Measurements from ENCODE around the gene FAM234B. TPM values are rescaled to one million over a fixed set of nuclear protein-coding genes. Genes with fewer than 3 reads are reported as not detected.
A peak's percentile ranks its signal among the peaks of the same experiment; 100 is the strongest.

The FAM234B gene
- polyA plus RNA-seq, 1 of the 3 experiments (the other 2 are of a cell fraction): 3.7 TPM

DNA sequence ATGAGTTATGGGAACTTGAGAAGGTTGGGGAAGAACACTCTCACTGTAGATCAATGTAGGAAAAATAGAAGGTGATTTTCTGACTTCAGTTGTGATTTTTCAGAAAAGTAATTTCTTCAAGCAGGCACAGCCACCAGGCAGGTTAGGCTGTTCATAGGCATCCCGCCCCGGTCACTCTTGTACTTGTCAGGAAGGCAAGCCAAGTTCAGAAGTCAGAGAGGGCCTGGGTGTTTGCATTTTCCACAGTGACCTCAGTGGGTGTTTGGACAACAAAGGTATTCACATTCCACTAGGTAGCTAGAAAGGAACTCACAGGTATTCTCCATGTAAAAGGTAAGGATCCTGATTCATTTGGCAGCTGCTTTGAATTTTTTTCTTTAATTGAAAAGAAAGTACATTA is 3.0 kb upstream of the FAM234B start:
- H3K27me3 ChIP-seq (ENCODE audit: insufficient read depth): no peaks in the 10 kb centered on the region
- H3K4me3 ChIP-seq (ENCODE audit: low read depth in 2 of 2, low read length in 1 of 2): no peak overlapping the region
- 88% methylated on average over 2 of the region's 2 CpGs for WGBS (ENCODE audit: low lambda C conversion rate)
- H3K36me3 ChIP-seq (replicated peaks in 1 of 2; ENCODE audit: control insufficient read depth in 1 of 2, insufficient read depth in 2 of 2, low read length in 1 of 2): no peaks in the 10 kb centered on the region
- TF ChIP-seq GABPA (IDR thresholded peaks at IDR 0.05; ENCODE audit: low read depth) (no peak), RAD21 (IDR thresholded peaks at IDR 0.05; ENCODE audit: low read length) (no peak), TEAD4 (IDR thresholded peaks at IDR 0.05; ENCODE audit: borderline replicate concordance, insufficient read depth) (no peak), MEF2A (IDR thresholded peaks at IDR 0.05; ENCODE audit: borderline replicate concordance, low read depth) (no peak), EP300 (IDR thresholded peaks at IDR 0.05; ENCODE audit: borderline replicate concordance in 1 of 2, low read depth in 1 of 2, low read length in 1 of 2) (no peak), ELF1 (IDR thresholded peaks at IDR 0.05) (no peak)
- TF ChIP-seq, protein P1, sequence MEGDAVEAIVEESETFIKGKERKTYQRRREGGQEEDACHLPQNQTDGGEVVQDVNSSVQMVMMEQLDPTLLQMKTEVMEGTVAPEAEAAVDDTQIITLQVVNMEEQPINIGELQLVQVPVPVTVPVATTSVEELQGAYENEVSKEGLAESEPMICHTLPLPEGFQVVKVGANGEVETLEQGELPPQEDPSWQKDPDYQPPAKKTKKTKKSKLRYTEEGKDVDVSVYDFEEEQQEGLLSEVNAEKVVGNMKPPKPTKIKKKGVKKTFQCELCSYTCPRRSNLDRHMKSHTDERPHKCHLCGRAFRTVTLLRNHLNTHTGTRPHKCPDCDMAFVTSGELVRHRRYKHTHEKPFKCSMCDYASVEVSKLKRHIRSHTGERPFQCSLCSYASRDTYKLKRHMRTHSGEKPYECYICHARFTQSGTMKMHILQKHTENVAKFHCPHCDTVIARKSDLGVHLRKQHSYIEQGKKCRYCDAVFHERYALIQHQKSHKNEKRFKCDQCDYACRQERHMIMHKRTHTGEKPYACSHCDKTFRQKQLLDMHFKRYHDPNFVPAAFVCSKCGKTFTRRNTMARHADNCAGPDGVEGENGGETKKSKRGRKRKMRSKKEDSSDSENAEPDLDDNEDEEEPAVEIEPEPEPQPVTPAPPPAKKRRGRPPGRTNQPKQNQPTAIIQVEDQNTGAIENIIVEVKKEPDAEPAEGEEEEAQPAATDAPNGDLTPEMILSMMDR (IDR thresholded peaks at IDR 0.05): no peak
- DNase-seq: no peak
- no peaks in the 10 kb centered on the region for H4K20me1 ChIP-seq (ENCODE audit: insufficient read depth)
- H3K4me1 ChIP-seq (ENCODE audit: control insufficient read depth in 1 of 2, insufficient read depth in 2 of 2, low read depth in 1 of 2, low read length in 1 of 2): peaks cover 0 to 4% of the 10 kb centered on the region in 2 experiments; a peak in 2 of 4 replicates
- H3K9ac ChIP-seq: no peak overlapping the region
- POLR2A ChIA-PET: no interaction called here
- H3K9me3 ChIP-seq: no peaks in the 10 kb centered on the region
- H3F3A ChIP-seq (replicated peaks; ENCODE audit: insufficient read depth): peaks cover 5% of the 10 kb centered on the region
- no peak overlapping the region for H3K27ac ChIP-seq (ENCODE audit: low read depth in 2 of 2, low read length in 1 of 2)
- CTCF ChIA-PET: no interaction called here
- no peak overlapping the region for H2AFZ ChIP-seq (ENCODE audit: low read depth)
- no peaks in the 10 kb centered on the region for H3K9me2 ChIP-seq
- H3K79me2 ChIP-seq (ENCODE audit: insufficient read depth): no peaks in the 10 kb centered on the region
- no peak overlapping the region for H3K4me2 ChIP-seq

DNA sequence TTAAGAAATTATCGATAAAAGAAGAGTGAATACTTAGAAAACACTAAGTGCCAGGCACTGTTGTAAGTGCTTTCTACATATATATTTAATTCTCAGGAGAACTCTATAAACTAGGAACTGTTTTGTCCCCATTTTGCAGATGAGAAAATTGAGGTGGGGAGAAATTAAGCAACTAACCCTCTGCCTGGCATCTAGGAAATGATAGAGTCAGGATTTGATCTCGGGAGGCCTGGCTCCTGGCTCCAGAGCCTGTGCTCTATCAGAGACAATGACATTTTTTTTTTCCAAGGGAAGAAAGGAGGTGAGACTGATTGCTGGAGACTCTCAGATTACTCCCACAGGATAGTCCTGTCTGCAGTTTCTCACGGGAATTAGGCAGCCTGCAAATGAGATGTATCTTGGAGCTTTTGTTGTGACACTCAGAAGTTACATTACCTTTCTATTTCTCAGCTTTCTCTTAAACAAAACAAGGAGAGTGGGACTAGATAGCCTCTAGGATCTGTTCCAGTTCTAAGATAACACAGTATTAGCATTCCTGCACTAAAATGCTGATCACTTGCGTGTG is 1.4 kb upstream of the FAM234B start:
- Histone ChIP-seq H3K4me3 (ENCODE audit: low read depth in 2 of 2, low read length in 1 of 2) (no peak overlapping the region), H2AFZ (ENCODE audit: low read depth) (no peak overlapping the region), H3K4me1 (ENCODE audit: control insufficient read depth in 1 of 2, insufficient read depth in 2 of 2, low read depth in 1 of 2, low read length in 1 of 2) (peaks cover 0 to 4% of the 10 kb centered on the region in 2 experiments; a peak in 2 of 4 replicates), H3K4me2 (no peak overlapping the region), H3F3A (replicated peaks; ENCODE audit: insufficient read depth) (peaks cover 5% of the 10 kb centered on the region), H3K27ac (ENCODE audit: low read depth in 2 of 2, low read length in 1 of 2) (no peak overlapping the region), H3K36me3 (replicated peaks in 1 of 2; ENCODE audit: control insufficient read depth in 1 of 2, insufficient read depth in 2 of 2, low read length in 1 of 2) (no peaks in the 10 kb centered on the region), H3K9me2 (no peaks in the 10 kb centered on the region), H3K9me3 (no peaks in the 10 kb centered on the region), H3K9ac (no peak overlapping the region), H4K20me1 (ENCODE audit: insufficient read depth) (no peaks in the 10 kb centered on the region), H3K79me2 (ENCODE audit: insufficient read depth) (no peaks in the 10 kb centered on the region), H3K27me3 (ENCODE audit: insufficient read depth) (no peaks in the 10 kb centered on the region)
- POLR2A ChIA-PET: no interaction called here
- TF ChIP-seq CHD2 (IDR thresholded peaks at IDR 0.05; ENCODE audit: low read length, partially characterized antibody) (no peak), SIN3A (IDR thresholded peaks at IDR 0.05; ENCODE audit: borderline replicate concordance, low read depth, low read length) (no peak)
- CTCF ChIA-PET: no interaction called here
- no peak for DNase-seq
- 72% methylated on average over 4 of the region's 4 CpGs for WGBS (ENCODE audit: low lambda C conversion rate)

DNA sequence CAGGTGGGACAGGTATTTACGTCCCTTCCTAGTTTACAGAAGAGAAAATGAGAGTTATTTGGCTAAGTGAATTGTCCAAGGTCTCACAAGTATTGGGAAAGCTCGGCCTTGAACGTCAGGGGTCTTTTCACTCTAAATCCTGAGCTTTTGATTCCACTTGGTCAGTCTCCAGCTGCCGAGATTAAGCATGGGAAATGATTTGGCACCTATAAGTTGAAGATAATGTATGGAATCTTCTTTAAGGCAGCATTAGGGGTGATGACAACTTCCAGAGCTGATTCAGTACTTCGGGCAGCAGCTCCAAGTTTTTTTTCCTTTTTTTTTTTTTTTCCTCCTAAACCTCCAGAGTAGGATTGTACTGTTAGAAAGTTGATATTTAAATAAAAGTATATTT is 722 bp downstream of the FAM234B start:
- H3K4me3 ChIP-seq (ENCODE audit: low read depth in 2 of 2, low read length in 1 of 2): peak overlapping the region; percentile 92 to 97

More for the DNA sequence above, 722 bp downstream of the FAM234B start:
- H3K4me1 ChIP-seq (ENCODE audit: control insufficient read depth in 1 of 2, insufficient read depth in 2 of 2, low read depth in 1 of 2, low read length in 1 of 2): peaks cover 0 to 4% of the 10 kb centered on the region in 2 experiments; a peak in 2 of 4 replicates
- no peaks in the 10 kb centered on the region for H3K9me3 ChIP-seq
- no peaks in the 10 kb centered on the region for H3K36me3 ChIP-seq (replicated peaks in 1 of 2; ENCODE audit: control insufficient read depth in 1 of 2, insufficient read depth in 2 of 2, low read length in 1 of 2)
- WGBS (ENCODE audit: low lambda C conversion rate): 4% methylated on average over 5 of the region's 5 CpGs
- TF ChIP-seq CHD2 (IDR thresholded peaks at IDR 0.05; ENCODE audit: low read length, partially characterized antibody): no peak
- TF ChIP-seq, protein P2, sequence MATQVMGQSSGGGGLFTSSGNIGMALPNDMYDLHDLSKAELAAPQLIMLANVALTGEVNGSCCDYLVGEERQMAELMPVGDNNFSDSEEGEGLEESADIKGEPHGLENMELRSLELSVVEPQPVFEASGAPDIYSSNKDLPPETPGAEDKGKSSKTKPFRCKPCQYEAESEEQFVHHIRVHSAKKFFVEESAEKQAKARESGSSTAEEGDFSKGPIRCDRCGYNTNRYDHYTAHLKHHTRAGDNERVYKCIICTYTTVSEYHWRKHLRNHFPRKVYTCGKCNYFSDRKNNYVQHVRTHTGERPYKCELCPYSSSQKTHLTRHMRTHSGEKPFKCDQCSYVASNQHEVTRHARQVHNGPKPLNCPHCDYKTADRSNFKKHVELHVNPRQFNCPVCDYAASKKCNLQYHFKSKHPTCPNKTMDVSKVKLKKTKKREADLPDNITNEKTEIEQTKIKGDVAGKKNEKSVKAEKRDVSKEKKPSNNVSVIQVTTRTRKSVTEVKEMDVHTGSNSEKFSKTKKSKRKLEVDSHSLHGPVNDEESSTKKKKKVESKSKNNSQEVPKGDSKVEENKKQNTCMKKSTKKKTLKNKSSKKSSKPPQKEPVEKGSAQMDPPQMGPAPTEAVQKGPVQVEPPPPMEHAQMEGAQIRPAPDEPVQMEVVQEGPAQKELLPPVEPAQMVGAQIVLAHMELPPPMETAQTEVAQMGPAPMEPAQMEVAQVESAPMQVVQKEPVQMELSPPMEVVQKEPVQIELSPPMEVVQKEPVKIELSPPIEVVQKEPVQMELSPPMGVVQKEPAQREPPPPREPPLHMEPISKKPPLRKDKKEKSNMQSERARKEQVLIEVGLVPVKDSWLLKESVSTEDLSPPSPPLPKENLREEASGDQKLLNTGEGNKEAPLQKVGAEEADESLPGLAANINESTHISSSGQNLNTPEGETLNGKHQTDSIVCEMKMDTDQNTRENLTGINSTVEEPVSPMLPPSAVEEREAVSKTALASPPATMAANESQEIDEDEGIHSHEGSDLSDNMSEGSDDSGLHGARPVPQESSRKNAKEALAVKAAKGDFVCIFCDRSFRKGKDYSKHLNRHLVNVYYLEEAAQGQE (IDR thresholded peaks at IDR 0.05; ENCODE audit: low read depth, low read length): peak; percentile 87
- no peak for TF ChIP-seq FOSL2 (IDR thresholded peaks at IDR 0.05; ENCODE audit: borderline replicate concordance, low read depth)
- no peaks in the 10 kb centered on the region for H3K27me3 ChIP-seq (ENCODE audit: insufficient read depth)
- peak overlapping the region; percentile 70; the same call in 1 of the 2 replicates for H3K9ac ChIP-seq
- H3K4me2 ChIP-seq: peak overlapping the region; percentile 98
- no peaks in the 10 kb centered on the region for H3K9me2 ChIP-seq
- ChIA-PET CTCF (interaction anchor here (0.7 to 3.2 kb wide), 7 partner anchors 10 to 167 kb away, joined by 3 to 9 read pairs (median 4); no protein-coding TSS in a partner anchor), POLR2A (no interaction called here)
- H4K20me1 ChIP-seq (ENCODE audit: insufficient read depth): no peaks in the 10 kb centered on the region
- peak overlapping the region; percentile 100 for H2AFZ ChIP-seq (ENCODE audit: low read depth)
- no peak for DNase-seq
- no peaks in the 10 kb centered on the region for H3F3A ChIP-seq (replicated peaks; ENCODE audit: insufficient read depth)
- H3K79me2 ChIP-seq (ENCODE audit: insufficient read depth): no peaks in the 10 kb centered on the region
- H3K27ac ChIP-seq (ENCODE audit: low read depth in 2 of 2, low read length in 1 of 2): no peak overlapping the region

Measured in SK-N-SH (cell line).